HepG2 (cell line): ENCODE data around the gene PRKCE. TPM values are rescaled to one million over a fixed set of nuclear protein-coding genes. Genes with fewer than 3 reads are reported as not detected.

Experiments
- ATAC-seq: fragments of 200-7000 bp; cut with Tn5 transposase; 3 replicates; pipeline ENCODE4 v1.9.1; 2020; ENCODE audit warnings: mild to moderate bottlenecking, moderate library complexity
- BruUV-seq: library from RNA; stranded (reverse); fragments of 400-500 nt; replicated peaks from 2 replicates; lab custom pipeline; 2021; lab: Mats Ljungman, UMichigan
- CTCF ChIA-PET: fragments of 300-600 bp; formaldehyde crosslinking; extraction: SDS; loops from one replicate; lab custom pipeline; 2021; ENCODE audit warnings: low total read pairs, inconsistent platforms, low intra/inter-chr PET ratio; lab: Yijun Ruan, JAX
- POLR2A ChIA-PET: fragments of 350-600 bp; sonication (Branson Sonifier 250); formaldehyde crosslinking; loops from one replicate; lab custom pipeline; 2020; ENCODE audit warnings: antibody characterized with exemption, inconsistent platforms; lab: Yijun Ruan, JAX
- DNase-seq: peaks from one replicate; pipeline ENCODE4 v3.0.0-alpha.2; 2015; ENCODE audit warnings: low spot score
- FAIRE-seq: peaks from 3 replicates; lab custom pipeline; 2011; peaks lifted over from hg19 to GRCh38; lab: Jason Lieb, UNC
- H2AFZ ChIP-seq: one replicate; pipeline ENCODE4 v1.6.1; 2011; ENCODE audit warnings: low read length, inconsistent platforms
- H3K27ac ChIP-seq: fragments of 300-600 bp; 3 replicates; pipeline ENCODE4 v1.8.0; 2011; ENCODE audit warnings: mixed run types, mild to moderate bottlenecking, mixed read lengths, low read length, inconsistent platforms; ENCODE audit not compliant: insufficient read depth; ENCODE audit errors: extremely low read length
- H3K27me3 ChIP-seq, 2 experiments: fragments of 200-600 bp in 1 of 2; 2 replicates in 1 of 2; 3 replicates in 1 of 2; pipeline versions ENCODE4 v1.6.0 to v1.8.0; 2011; ENCODE audit warnings: low read length in 2 of 2, mild to moderate bottlenecking in 2 of 2, moderate library complexity in 2 of 2, inconsistent platforms in 1 of 2; ENCODE audit not compliant: insufficient read depth in 2 of 2, control insufficient read depth in 1 of 2
- H3K36me3 ChIP-seq, 2 experiments: fragments of 200-600 bp in 1 of 2; replicated peaks in 1 of 2; 2 replicates in 1 of 2; 3 replicates in 1 of 2; pipeline versions ENCODE4 v1.5.1 to v1.8.0; 2011; ENCODE audit warnings: low read length in 2 of 2, inconsistent platforms in 1 of 2; ENCODE audit not compliant: insufficient read depth in 2 of 2, control insufficient read depth in 1 of 2
- H3K4me1 ChIP-seq: 2 replicates; pipeline ENCODE4 v1.5.1; 2012; ENCODE audit warnings: low read length, inconsistent platforms; ENCODE audit not compliant: insufficient read depth
- H3K4me2 ChIP-seq: 2 replicates; pipeline ENCODE4 v1.6.0; 2011; ENCODE audit warnings: low read depth, low read length, inconsistent platforms
- H3K4me3 ChIP-seq, 3 experiments: fragments of 200-600 bp in 1 of 3; sonication (generic), shearing (Covaris generic) in 1 of 3; replicated peaks in 1 of 3; 2 replicates each; pipeline ENCODE4 v1.5.1; 2011 to 2016; ENCODE audit warnings: low read length in 3 of 3, inconsistent platforms in 2 of 3, low read depth in 2 of 3, mild to moderate bottlenecking in 2 of 3, control low read depth in 1 of 3, mixed read lengths in 1 of 3; ENCODE audit not compliant: insufficient read depth in 1 of 3
- H3K79me2 ChIP-seq: one replicate; pipeline ENCODE4 v1.6.1; 2011; ENCODE audit warnings: low read length, inconsistent platforms; ENCODE audit not compliant: insufficient read depth
- H3K9ac ChIP-seq: 2 replicates; pipeline ENCODE4 v1.6.0; 2011; ENCODE audit warnings: mild to moderate bottlenecking, low read depth, low read length, inconsistent platforms; ENCODE audit not compliant: insufficient read depth
- H3K9me3 ChIP-seq: 2 replicates; pipeline ENCODE4 v1.5.1; 2012; ENCODE audit warnings: mild to moderate bottlenecking, low read length
- H4K20me1 ChIP-seq: 2 replicates; pipeline ENCODE4 v1.6.0; 2011; ENCODE audit warnings: inconsistent platforms, mild to moderate bottlenecking, low read length, moderate library complexity; ENCODE audit not compliant: insufficient read depth
- ADNP ChIP-seq: sonication (generic); formaldehyde crosslinking; IDR thresholded peaks from 2 replicates; pipeline ENCODE4 v1.4.0; 2020; ENCODE audit warnings: missing genetic modification reagents
- EED ChIP-seq: sonication (generic); formaldehyde crosslinking; IDR thresholded peaks from 2 replicates; pipeline ENCODE4 v1.5.0; 2020; ENCODE audit warnings: mild to moderate bottlenecking, missing genetic modification reagents
- HNRNPK ChIP-seq: fragments of 200-400 bp; formaldehyde crosslinking; IDR thresholded peaks from 2 replicates; pipeline ENCODE4 v1.6.1; 2018; ENCODE audit warnings: low read length, low read depth, moderate library complexity, mild to moderate bottlenecking; ENCODE audit not compliant: poor library complexity, severe bottlenecking
- MAFK ChIP-seq, 2 experiments: IDR thresholded peaks in 1 of 2; conservative IDR thresholded peaks in 1 of 2; 2 replicates each; pipeline ENCODE4 v1.6.1; 2011; ENCODE audit warnings: improper control_type of control experiment in 2 of 2, low read length in 2 of 2
- RFXAP ChIP-seq: sonication (generic); formaldehyde crosslinking; IDR thresholded peaks from 2 replicates; pipeline ENCODE4 v1.4.0; 2020; ENCODE audit warnings: missing genetic modification reagents, borderline replicate concordance
- SMAD9 ChIP-seq: sonication (generic); formaldehyde crosslinking; IDR thresholded peaks from 2 replicates; pipeline ENCODE4 v1.5.1; 2020; ENCODE audit warnings: mild to moderate bottlenecking, missing genetic modification reagents
- SRY ChIP-seq: sonication (generic); formaldehyde crosslinking; IDR thresholded peaks from 2 replicates; pipeline ENCODE4 v1.8.0; 2022; ENCODE audit warnings: mild to moderate bottlenecking, missing genetic modification reagents
- TCF7 ChIP-seq: sonication (generic); IDR thresholded peaks from 2 replicates; pipeline ENCODE4 v1.6.1; 2016; ENCODE audit warnings: antibody characterized with exemption, low read depth
- ZBTB21 ChIP-seq: sonication (generic); formaldehyde crosslinking; IDR thresholded peaks from 2 replicates; pipeline ENCODE4 v1.4.0; 2020; ENCODE audit warnings: missing genetic modification reagents
- ZNF124 ChIP-seq: sonication (generic); formaldehyde crosslinking; IDR thresholded peaks from 2 replicates; pipeline ENCODE4 v1.4.0; 2020; ENCODE audit warnings: missing genetic modification reagents
- ZNF484 ChIP-seq: sonication (generic); formaldehyde crosslinking; IDR thresholded peaks from 2 replicates; pipeline ENCODE4 v1.5.1; 2020; ENCODE audit warnings: mild to moderate bottlenecking, low read depth, missing genetic modification reagents, borderline replicate concordance
- ZNF550 ChIP-seq: sonication (generic); formaldehyde crosslinking; IDR thresholded peaks from 2 replicates; pipeline ENCODE4 v1.4.0; 2020; ENCODE audit warnings: mild to moderate bottlenecking, missing genetic modification reagents, borderline replicate concordance
- WGBS: methylation state at CpG from one replicate; pipeline ENCODE4 v1.1.6; 2017; ENCODE audit warnings: low lambda C conversion rate; 5-methylcytosine and 5-hydroxymethylcytosine counted together
- in situ Hi-C: cut with HindIII; loops from 2 replicates; pipeline ENCODE4 v1.10.0; 2017; ENCODE audit warnings: low pct_unique_long_range_greater_than_20kb; ENCODE audit not compliant: extremely low pct_ligation_motif_present
- intact Hi-C: fragments of 100-400 bp; cut with micrococcal nuclease; formaldehyde crosslinking; loops from one replicate; pipeline ENCODE4 v1.10.0; 2022; ENCODE audit not compliant: unreplicated experiment
- polyA plus RNA-seq, 8 experiments: library from polyadenylated mRNA; depleted of rRNA in 3 of 8; stranded (reverse) in 7 of 8; unstranded in 1 of 8; fragments of >200 nt; fragmentation: Illumina TruSeq in 4 of 8; extraction: Trizol in 4 of 8; gene quantifications; 2 replicates each; pipeline versions ENCODE4 v1.2.1 to v1.2.3, GENCODE V29; 2011 to 2016; ENCODE audit warnings: low read depth in 4 of 8, missing spikeins in 1 of 8, mixed read lengths in 1 of 8; ENCODE audit not compliant: insufficient read depth in 1 of 8
- total RNA-seq, 5 experiments: library from RNA; depleted of rRNA; stranded (reverse); fragments of >200 nt; fragmentation: Illumina TruSeq; extraction: Trizol; gene quantifications; 2 replicates each; pipeline ENCODE4 v1.2.3, GENCODE V29; 2016; ENCODE audit warnings: low read depth in 1 of 5
- TF ChIP-seq, protein P1 (sequence below): sonication (generic); formaldehyde crosslinking; IDR thresholded peaks from 2 replicates; pipeline ENCODE4 v1.8.0; 2022; ENCODE audit warnings: missing genetic modification reagents, low read depth, mild to moderate bottlenecking, borderline replicate concordance
- TF ChIP-seq, protein P2 (sequence below): IDR thresholded peaks from 2 replicates; pipeline ENCODE4 v1.6.1; 2016; ENCODE audit warnings: mild to moderate bottlenecking, missing biosample characterization, missing genetic modification reagents
- TF ChIP-seq, protein P3 (sequence below): sonication (generic); formaldehyde crosslinking; IDR thresholded peaks from 2 replicates; pipeline ENCODE4 v1.8.0; 2022; ENCODE audit warnings: missing genetic modification reagents, mild to moderate bottlenecking, borderline replicate concordance
- TF ChIP-seq, protein P4 (sequence below): sonication (generic); formaldehyde crosslinking; IDR thresholded peaks from 2 replicates; pipeline ENCODE4 v1.8.0; 2022; ENCODE audit warnings: missing genetic modification reagents, mild to moderate bottlenecking, moderate library complexity, borderline replicate concordance
- TF ChIP-seq, protein P5 (sequence below): sonication (generic); formaldehyde crosslinking; IDR thresholded peaks from 2 replicates; pipeline ENCODE4 v1.5.1; 2020; ENCODE audit warnings: mild to moderate bottlenecking, missing genetic modification reagents, borderline replicate concordance
- TF ChIP-seq, protein P6 (sequence below): sonication (generic); formaldehyde crosslinking; IDR thresholded peaks from 2 replicates; pipeline ENCODE4 v1.5.0; 2020; ENCODE audit warnings: mild to moderate bottlenecking, low read depth, missing genetic modification reagents, borderline replicate concordance

PRKCE gene
- total and polyA plus RNA-seq, 2 of the 13 experiments (the other 11 are each of a cell fraction or from before 2014, with no cell fraction given), result 1.0 to 3.9 TPM

DNA sequence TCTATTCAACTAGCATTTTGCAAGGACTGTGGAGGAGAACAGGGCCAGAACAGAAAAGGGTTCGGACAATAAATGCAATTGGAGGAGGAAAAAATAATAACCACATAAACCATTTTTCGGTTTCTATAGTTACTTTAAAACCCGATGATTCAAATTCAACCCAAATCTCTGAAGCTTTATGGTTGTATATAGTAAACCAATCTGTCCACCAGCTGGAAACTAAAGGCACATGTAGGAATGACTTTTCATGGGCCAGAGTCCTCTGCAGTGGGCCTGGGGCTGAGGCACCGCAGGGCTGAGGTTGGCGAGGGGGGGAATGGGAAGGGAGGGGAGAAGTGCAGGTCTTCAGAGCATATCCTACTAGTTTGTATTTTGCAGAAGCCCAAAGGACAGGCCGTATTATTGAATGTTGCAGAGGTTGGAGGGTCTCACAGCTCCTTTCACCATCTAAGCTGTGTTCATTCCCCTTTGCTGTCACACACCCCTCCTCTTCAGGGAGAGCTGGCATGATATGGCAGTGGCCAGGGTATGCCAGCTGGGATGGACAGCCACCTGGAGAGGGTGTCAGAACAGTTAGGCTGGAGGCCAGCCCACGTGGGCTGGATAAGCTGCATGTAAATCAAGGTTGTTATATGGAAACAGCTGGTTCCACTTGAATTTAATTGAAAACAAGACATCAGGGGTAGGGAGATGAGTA lies 267.1 kb downstream of the PRKCE start:
- 70% methylated on average over 7 of the region's 7 CpGs for WGBS
- TF ChIP-seq SRY (CRISPR knock-in tag) (no peak), ZNF124 (CRISPR knock-in tag) (no peak), ADNP (CRISPR knock-in tag) (no peak), ZBTB21 (no peak), ZNF484 (CRISPR knock-in tag) (no peak), MAFK (conservative IDR thresholded peaks at IDR 0.05 in 1 of 2, IDR thresholded peaks at IDR 0.05 in 1 of 2; ENCODE audit: low read length in 2 of 2) (no peak), EED (CRISPR knock-in tag) (no peak), HNRNPK (no peak), RFXAP (CRISPR knock-in tag) (no peak), TCF7 (no peak), SMAD9 (CRISPR knock-in tag) (no peak), ZNF550 (CRISPR knock-in tag) (no peak)
- TF ChIP-seq, protein P1, sequence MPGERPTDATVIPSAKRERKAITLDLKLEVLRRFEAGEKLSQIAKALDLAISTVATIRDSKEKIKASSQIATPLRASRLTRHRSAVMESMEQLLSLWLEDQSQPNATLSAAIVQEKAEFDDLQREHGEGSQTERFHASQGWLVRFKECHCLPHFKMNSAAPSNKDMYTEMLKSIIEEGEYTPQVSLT, result no peak
- TF ChIP-seq, protein P2, sequence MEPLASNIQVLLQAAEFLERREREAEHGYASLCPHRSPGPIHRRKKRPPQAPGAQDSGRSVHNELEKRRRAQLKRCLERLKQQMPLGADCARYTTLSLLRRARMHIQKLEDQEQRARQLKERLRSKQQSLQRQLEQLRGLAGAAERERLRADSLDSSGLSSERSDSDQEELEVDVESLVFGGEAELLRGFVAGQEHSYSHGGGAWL (CRISPR knock-in tag), result no peak
- TF ChIP-seq, protein P3, sequence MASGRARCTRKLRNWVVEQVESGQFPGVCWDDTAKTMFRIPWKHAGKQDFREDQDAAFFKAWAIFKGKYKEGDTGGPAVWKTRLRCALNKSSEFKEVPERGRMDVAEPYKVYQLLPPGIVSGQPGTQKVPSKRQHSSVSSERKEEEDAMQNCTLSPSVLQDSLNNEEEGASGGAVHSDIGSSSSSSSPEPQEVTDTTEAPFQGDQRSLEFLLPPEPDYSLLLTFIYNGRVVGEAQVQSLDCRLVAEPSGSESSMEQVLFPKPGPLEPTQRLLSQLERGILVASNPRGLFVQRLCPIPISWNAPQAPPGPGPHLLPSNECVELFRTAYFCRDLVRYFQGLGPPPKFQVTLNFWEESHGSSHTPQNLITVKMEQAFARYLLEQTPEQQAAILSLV (CRISPR knock-in tag), result no peak
- TF ChIP-seq, protein P4, sequence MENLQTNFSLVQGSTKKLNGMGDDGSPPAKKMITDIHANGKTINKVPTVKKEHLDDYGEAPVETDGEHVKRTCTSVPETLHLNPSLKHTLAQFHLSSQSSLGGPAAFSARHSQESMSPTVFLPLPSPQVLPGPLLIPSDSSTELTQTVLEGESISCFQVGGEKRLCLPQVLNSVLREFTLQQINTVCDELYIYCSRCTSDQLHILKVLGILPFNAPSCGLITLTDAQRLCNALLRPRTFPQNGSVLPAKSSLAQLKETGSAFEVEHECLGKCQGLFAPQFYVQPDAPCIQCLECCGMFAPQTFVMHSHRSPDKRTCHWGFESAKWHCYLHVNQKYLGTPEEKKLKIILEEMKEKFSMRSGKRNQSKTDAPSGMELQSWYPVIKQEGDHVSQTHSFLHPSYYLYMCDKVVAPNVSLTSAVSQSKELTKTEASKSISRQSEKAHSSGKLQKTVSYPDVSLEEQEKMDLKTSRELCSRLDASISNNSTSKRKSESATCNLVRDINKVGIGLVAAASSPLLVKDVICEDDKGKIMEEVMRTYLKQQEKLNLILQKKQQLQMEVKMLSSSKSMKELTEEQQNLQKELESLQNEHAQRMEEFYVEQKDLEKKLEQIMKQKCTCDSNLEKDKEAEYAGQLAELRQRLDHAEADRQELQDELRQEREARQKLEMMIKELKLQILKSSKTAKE (CRISPR knock-in tag), result no peak
- TF ChIP-seq, protein P5, sequence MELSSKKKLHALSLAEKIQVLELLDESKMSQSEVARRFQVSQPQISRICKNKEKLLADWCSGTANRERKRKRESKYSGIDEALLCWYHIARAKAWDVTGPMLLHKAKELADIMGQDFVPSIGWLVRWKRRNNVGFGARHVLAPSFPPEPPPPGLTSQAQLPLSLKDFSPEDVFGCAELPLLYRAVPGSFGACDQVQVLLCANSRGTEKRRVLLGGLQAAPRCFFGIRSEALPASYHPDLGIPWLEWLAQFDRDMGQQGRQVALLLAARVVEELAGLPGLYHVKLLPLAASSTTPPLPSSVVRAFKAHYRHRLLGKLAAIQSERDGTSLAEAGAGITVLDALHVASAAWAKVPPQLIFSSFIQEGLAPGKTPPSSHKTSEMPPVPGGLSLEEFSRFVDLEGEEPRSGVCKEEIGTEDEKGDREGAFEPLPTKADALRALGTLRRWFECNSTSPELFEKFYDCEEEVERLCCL (CRISPR knock-in tag), result no peak
- TF ChIP-seq, protein P6, sequence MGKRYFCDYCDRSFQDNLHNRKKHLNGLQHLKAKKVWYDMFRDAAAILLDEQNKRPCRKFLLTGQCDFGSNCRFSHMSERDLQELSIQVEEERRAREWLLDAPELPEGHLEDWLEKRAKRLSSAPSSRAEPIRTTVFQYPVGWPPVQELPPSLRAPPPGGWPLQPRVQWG, result no peak
- TF ChIP-seq, all 625 proteins: peak for 0
- POLR2A ChIA-PET, result no interaction called here

More for the DNA sequence above, 267.1 kb downstream of the PRKCE start:
- 0 out of 2 replicates have a peak, but pooled peaks cover 11% of the 10 kb centered on the region for H3K4me1 ChIP-seq
- DNase-seq, result no peak
- no peak overlapping the region for H3K27ac ChIP-seq
- in situ Hi-C loops, result no loop called here
- H3K4me2 ChIP-seq, result no peak overlapping the region
- H3K9me3 ChIP-seq, result no peaks in the 10 kb centered on the region
- BruUV-seq, result no TSS peak
- no peaks in the 10 kb centered on the region for H3K79me2 ChIP-seq
- FAIRE-seq, result no peak
- no peak overlapping the region for H2AFZ ChIP-seq
- H3K36me3 ChIP-seq, result no peaks in the 10 kb centered on the region
- no peaks in the 10 kb centered on the region for H3K27me3 ChIP-seq
- H3K9ac ChIP-seq, result no peak overlapping the region
- H4K20me1 ChIP-seq, result no peaks in the 10 kb centered on the region
- no peak overlapping the region for H3K4me3 ChIP-seq
- ATAC-seq, result no peak
- intact Hi-C loops, result no loop called here
- CTCF ChIA-PET, result no interaction called here
